WERI-Rb-1 (cell line): ENCODE results near the gene ITIH2.
"Not testable (repeated sequence)": the region's sequence is repeated elsewhere in the genome, so short reads cannot be mapped to it uniquely, and the experiment has no call there.

Experiments
- DNase-seq: peaks from one replicate; pipeline ENCODE4 v3.0.0-alpha.2; 2020
- H3K27ac ChIP-seq: fragments of 250-450 bp; sonication (Bioruptor Pico); 2 replicates; pipeline ENCODE4 v1.5.1; 2020; ENCODE audit warnings: mild to moderate bottlenecking, moderate library complexity
- H3K27me3 ChIP-seq: fragments of 250-450 bp; sonication (Bioruptor Pico); 2 replicates; pipeline ENCODE4 v1.5.1; 2021; ENCODE audit warnings: mild to moderate bottlenecking, low read depth, moderate library complexity; ENCODE audit not compliant: insufficient read depth, severe bottlenecking
- H3K36me3 ChIP-seq: fragments of 250-450 bp; sonication (Bioruptor Pico); 2 replicates; pipeline ENCODE4 v1.5.1; 2020; ENCODE audit warnings: mild to moderate bottlenecking, moderate library complexity
- H3K4me3 ChIP-seq: 2 replicates; pipeline ENCODE4 v1.5.1; 2011; ENCODE audit warnings: low read depth, mild to moderate bottlenecking, control low read depth, low read length
- H3K9me3 ChIP-seq: fragments of 250-450 bp; sonication (Bioruptor Pico); 2 replicates; pipeline ENCODE4 v1.5.1; 2021; ENCODE audit warnings: mild to moderate bottlenecking, moderate library complexity; ENCODE audit not compliant: severe bottlenecking
- TF ChIP-seq, protein P1 (sequence below): IDR thresholded peaks from 2 replicates; pipeline ENCODE4 v1.5.1; 2011; ENCODE audit warnings: low read depth, mild to moderate bottlenecking, control low read depth, inconsistent platforms, low read length

Gene ITIH2

DNA sequence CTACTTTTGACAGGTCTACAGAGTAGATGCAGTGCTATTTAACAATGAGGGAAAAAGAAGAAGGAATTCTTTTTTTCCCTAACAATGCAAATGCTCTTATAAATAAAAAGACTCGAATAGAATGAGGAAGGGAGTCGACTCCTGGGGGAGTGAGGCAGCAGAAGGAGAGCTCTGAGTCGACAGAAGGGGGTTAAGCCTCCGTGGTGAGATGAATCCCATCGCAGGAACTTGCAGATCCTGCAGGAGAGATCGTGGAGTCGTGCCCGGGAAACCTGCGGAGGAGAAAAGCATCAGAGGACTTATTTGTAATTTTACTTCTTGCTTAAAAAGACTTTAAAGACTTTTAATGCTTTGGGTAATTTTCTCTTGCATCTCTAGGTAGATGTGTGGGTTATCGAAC is 17.4 kb downstream of the ITIH2 start:
- no peak overlapping the region for H3K4me3 ChIP-seq
- TF ChIP-seq, protein P1, sequence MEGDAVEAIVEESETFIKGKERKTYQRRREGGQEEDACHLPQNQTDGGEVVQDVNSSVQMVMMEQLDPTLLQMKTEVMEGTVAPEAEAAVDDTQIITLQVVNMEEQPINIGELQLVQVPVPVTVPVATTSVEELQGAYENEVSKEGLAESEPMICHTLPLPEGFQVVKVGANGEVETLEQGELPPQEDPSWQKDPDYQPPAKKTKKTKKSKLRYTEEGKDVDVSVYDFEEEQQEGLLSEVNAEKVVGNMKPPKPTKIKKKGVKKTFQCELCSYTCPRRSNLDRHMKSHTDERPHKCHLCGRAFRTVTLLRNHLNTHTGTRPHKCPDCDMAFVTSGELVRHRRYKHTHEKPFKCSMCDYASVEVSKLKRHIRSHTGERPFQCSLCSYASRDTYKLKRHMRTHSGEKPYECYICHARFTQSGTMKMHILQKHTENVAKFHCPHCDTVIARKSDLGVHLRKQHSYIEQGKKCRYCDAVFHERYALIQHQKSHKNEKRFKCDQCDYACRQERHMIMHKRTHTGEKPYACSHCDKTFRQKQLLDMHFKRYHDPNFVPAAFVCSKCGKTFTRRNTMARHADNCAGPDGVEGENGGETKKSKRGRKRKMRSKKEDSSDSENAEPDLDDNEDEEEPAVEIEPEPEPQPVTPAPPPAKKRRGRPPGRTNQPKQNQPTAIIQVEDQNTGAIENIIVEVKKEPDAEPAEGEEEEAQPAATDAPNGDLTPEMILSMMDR, result no peak
- no peak for DNase-seq

GRCh38 chr10:7722927-7723529 is 19.9 kb downstream of the ITIH2 start:
- Histone ChIP-seq H3K4me3 (no peak overlapping the region), H3K9me3 (no peaks in the 10 kb centered on the region), H3K27ac (no peak overlapping the region), H3K36me3 (no peaks in the 10 kb centered on the region), H3K27me3 (peaks cover 5% of the 10 kb centered on the region)
- no peak for DNase-seq
- TF ChIP-seq, protein P1, result no peak

More for the DNA sequence above, 17.4 kb downstream of the ITIH2 start:
- Histone ChIP-seq H3K36me3 (no peaks in the 10 kb centered on the region), H3K27me3 (peaks cover 5% of the 10 kb centered on the region), H3K27ac (no peak overlapping the region), H3K9me3 (no peaks in the 10 kb centered on the region)

GRCh38 chr10:7734821-7735220 is 31.7 kb downstream of the ITIH2 start:
- H3K4me3 ChIP-seq, result no peak overlapping the region
- H3K9me3 ChIP-seq, result no peaks in the 10 kb centered on the region
- no peak for DNase-seq
- no peak overlapping the region for H3K27ac ChIP-seq
- H3K36me3 ChIP-seq, result no peaks in the 10 kb centered on the region
- no peaks in the 10 kb centered on the region for H3K27me3 ChIP-seq
- TF ChIP-seq, protein P1, result no peak

- no peak overlapping the region for H3K27ac ChIP-seq
- no peaks in the 10 kb centered on the region for H3K36me3 ChIP-seq
- DNase-seq, result no peak
- H3K9me3 ChIP-seq, result no peaks in the 10 kb centered on the region
- H3K4me3 ChIP-seq, result no peak overlapping the region
- TF ChIP-seq, protein P1, result no peak
- no peaks in the 10 kb centered on the region for H3K27me3 ChIP-seq
Observed at GRCh38 chr10:7738536-7739407, 35.7 kb downstream of the ITIH2 start.

GRCh38 chr10:7744307-7744706 is 41.2 kb downstream of the ITIH2 start:
- Histone ChIP-seq H3K9me3 (no peaks in the 10 kb centered on the region), H3K36me3 (no peaks in the 10 kb centered on the region), H3K4me3 (no peak overlapping the region), H3K27ac (no peak overlapping the region), H3K27me3 (no peaks in the 10 kb centered on the region)
- DNase-seq, result no peak
- TF ChIP-seq, protein P1, result no peak

GRCh38 chr10:7748637-7749036 is 45.5 kb downstream of the ITIH2 start:
- H3K36me3 ChIP-seq, H3K27me3 ChIP-seq, H3K9me3 ChIP-seq, H3K4me3 ChIP-seq, DNase-seq, H3K27ac ChIP-seq: not testable (repeated sequence)
